Lung (tissue), 12 donors: ENCODE measurements around the gene SUOX. TPM values are rescaled to one million over a fixed set of nuclear protein-coding genes. Genes with fewer than 3 reads are reported as not detected.

Experiments used
- ATAC-seq: fragments of 200-7000 bp; cut with Tn5 transposase; one replicate; pipeline ENCODE4 v1.9.1; 2020; ENCODE audit warnings: moderate number of reproducible peaks; ENCODE audit not compliant: insufficient read depth, low FRiP score
- DNase-seq, 3 donors: peaks; one replicate each; pipeline ENCODE4 v3.0.0-alpha.2; 2013 to 2017
- H3K27ac ChIP-seq, 2 donors: one replicate each; pipeline ENCODE4 v1.5.1; 2013; ENCODE audit warnings: mild to moderate bottlenecking in 2 of 2, moderate library complexity in 2 of 2, control low read depth in 1 of 2, inconsistent platforms in 1 of 2, low read depth in 1 of 2, low read length in 1 of 2
- H3K27me3 ChIP-seq, 3 donors: one replicate each; pipeline ENCODE4 v1.5.1; 2013; ENCODE audit warnings: low read length in 2 of 3; ENCODE audit not compliant: control insufficient read depth in 3 of 3, insufficient read depth in 3 of 3
- H3K36me3 ChIP-seq, 4 donors: one replicate each; pipeline ENCODE4 v1.5.1; 2013; ENCODE audit warnings: low read length in 4 of 4, mild to moderate bottlenecking in 1 of 4, moderate library complexity in 1 of 4; ENCODE audit not compliant: control insufficient read depth in 4 of 4, insufficient read depth in 4 of 4
- H3K4me1 ChIP-seq, 5 donors: one replicate each; pipeline ENCODE4 v1.5.1; 2013; ENCODE audit warnings: low read length in 5 of 5, mild to moderate bottlenecking in 2 of 5, moderate library complexity in 1 of 5; ENCODE audit not compliant: control insufficient read depth in 5 of 5, insufficient read depth in 5 of 5
- H3K4me3 ChIP-seq: one replicate; pipeline ENCODE4 v1.5.1; 2013; ENCODE audit warnings: mild to moderate bottlenecking, control low read depth, moderate library complexity
- H3K9ac ChIP-seq, 2 donors: one replicate each; pipeline ENCODE4 v1.5.1; 2013; ENCODE audit warnings: low read length in 2 of 2, control low read depth in 1 of 2; ENCODE audit not compliant: insufficient read depth in 1 of 2
- H3K9me3 ChIP-seq, 4 donors: one replicate each; pipeline ENCODE4 v1.5.1; 2013; ENCODE audit warnings: low read length in 3 of 4, mild to moderate bottlenecking in 1 of 4, moderate library complexity in 1 of 4; ENCODE audit not compliant: control insufficient read depth in 4 of 4, insufficient read depth in 3 of 4
- WGBS, 2 donors: extraction: QIAGEN DNeasy Blood & Tissue Kit; methylation state at CpG; one replicate each; pipeline ENCODE4 v1.1.7; 2013; 5-methylcytosine and 5-hydroxymethylcytosine counted together
- polyA plus RNA-seq, 2 donors: library from polyadenylated mRNA; stranded (reverse); fragments of 200-250 nt; gene quantifications; one replicate each; pipeline ENCODE4 v1.2.1, GENCODE V29; 2013
- total RNA-seq, 2 donors: library from RNA; depleted of rRNA in 1 of 2; stranded (reverse); fragments of >200 nt in 1 of 2; gene quantifications; one replicate each; pipeline ENCODE4 v1.2.1, GENCODE V29; 2014 to 2021
- TF ChIP-seq, protein P1 (sequence below): IDR thresholded peaks from 2 replicates; pipeline ENCODE4 v1.5.1; 2012; ENCODE audit warnings: mild to moderate bottlenecking; ENCODE audit errors: control extremely low read depth, extremely low read depth
- donor health status: control.
- donor health status: control.
- donor health status: Bipolar disorder and iron deficiency.
- donor health status: healthy.
- donor health status: DM: yes; HTN: yes; CAD: no.

Gene SUOX
- total and polyA plus RNA-seq, 4 donors, result 15.1 to 26.2 (median 17.4) TPM

DNA sequence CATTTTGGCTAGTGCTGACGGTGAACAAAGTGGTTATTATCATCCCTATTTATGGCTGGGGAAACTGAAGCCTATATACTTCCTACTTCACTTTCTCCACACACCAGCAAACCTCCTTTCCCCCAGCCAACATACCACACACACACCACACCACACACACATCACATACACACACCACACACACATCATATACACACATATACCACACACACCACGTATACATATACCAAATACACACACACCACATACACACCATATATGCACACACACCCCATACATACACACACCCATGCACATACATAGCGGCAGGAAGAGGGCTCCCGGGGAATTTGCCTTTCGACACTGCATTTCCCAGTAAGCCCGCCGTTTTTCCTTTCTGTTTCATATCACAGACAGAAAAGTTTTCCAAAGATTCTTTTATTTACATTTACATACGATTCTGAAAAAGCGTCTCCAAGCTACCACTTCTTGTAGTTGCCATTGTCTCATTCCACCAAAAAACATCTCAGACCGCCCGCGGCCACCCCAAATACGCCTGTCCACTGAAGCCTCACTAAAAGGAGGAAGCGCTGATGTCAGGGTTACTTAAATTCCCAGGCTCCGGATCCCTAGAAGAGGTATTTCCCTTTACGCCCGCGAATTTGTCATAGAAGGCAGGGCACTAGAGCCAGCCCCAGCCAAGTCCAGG is 24.0 kb upstream of the SUOX start:
- ATAC-seq (no peak), DNase-seq (no peak)
- Histone ChIP-seq H3K36me3 (peaks cover 0 to 20% (median 6%) of the 10 kb centered on the region in 4 donors), H3K4me1 (peaks cover 0 to 35% (median 13%) of the 10 kb centered on the region in 5 donors), H3K4me3 (peak overlapping the region; percentile 69), H3K27me3 (no peaks in the 10 kb centered on the region), H3K9ac (peak overlapping the region; percentile 57 to 100), H3K9me3 (no peaks in the 10 kb centered on the region), H3K27ac (peak overlapping the region; percentile 92 to 98)
- 1% methylated on average over 18 of the region's 18 CpGs for WGBS, 2 donors
- TF ChIP-seq, protein P1, sequence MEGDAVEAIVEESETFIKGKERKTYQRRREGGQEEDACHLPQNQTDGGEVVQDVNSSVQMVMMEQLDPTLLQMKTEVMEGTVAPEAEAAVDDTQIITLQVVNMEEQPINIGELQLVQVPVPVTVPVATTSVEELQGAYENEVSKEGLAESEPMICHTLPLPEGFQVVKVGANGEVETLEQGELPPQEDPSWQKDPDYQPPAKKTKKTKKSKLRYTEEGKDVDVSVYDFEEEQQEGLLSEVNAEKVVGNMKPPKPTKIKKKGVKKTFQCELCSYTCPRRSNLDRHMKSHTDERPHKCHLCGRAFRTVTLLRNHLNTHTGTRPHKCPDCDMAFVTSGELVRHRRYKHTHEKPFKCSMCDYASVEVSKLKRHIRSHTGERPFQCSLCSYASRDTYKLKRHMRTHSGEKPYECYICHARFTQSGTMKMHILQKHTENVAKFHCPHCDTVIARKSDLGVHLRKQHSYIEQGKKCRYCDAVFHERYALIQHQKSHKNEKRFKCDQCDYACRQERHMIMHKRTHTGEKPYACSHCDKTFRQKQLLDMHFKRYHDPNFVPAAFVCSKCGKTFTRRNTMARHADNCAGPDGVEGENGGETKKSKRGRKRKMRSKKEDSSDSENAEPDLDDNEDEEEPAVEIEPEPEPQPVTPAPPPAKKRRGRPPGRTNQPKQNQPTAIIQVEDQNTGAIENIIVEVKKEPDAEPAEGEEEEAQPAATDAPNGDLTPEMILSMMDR, result no peak

DNA sequence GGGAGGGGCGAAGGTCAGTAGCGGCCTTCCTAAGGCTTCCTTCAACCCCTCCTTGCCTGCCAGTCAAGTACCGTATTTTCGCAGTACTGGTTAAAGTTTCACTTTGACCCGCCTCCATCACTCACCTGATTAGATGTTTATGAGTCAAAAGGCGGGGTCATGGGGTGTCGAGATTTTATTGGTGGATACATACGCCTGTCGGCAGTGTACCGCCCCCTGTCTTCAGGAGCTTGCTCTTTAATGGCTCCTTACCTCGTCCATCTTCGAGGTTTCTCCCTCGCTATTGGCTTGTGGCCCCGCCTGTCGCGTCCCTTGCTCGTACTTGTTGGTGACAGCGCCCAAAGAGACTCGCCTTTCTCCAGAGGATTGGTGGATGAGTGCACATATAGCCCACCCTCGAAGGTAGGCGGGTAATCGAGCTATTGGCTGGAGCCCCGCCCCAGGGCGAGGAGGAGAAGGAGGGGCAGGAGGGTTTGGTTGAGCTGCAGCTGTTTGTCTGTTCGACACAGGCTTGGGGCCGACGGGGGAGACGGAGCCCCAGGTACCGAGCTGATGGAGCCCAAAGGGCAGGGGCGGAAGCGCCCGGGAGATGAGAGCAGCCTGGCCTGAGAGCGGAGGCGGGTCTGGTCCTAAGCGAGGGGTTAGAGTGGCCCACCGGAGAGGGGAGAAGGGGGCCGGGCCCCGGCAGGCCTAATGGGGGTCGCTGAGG is 23.3 kb upstream of the SUOX start, which contains the start of gene RAB5B:
Gene RAB5B (plus strand): TSS at position 480 of the 709 bp plus-strand sequence. CDS start 12,883 bp downstream, outside the sequence.
- DNase-seq (peak; percentile 100), ATAC-seq (peak; percentile 93)
- TF ChIP-seq, protein P1, result peak; percentile 5
- Histone ChIP-seq H3K4me1 (peaks cover 0 to 33% (median 13%) of the 10 kb centered on the region in 5 donors), H3K9ac (peak within 1 kb of the TSS; percentile 74 to 100), H3K27ac (peak within 1 kb of the TSS; percentile 98), H3K9me3 (no peaks in the 10 kb centered on the region), H3K4me3 (peak within 1 kb of the TSS; percentile 86), H3K36me3 (peaks cover 0 to 16% (median 5%) of the 10 kb centered on the region in 4 donors), H3K27me3 (no peaks in the 10 kb centered on the region)
- 0% methylated on average over 38 to 39 of the region's 39 CpGs for WGBS, 2 donors

DNA sequence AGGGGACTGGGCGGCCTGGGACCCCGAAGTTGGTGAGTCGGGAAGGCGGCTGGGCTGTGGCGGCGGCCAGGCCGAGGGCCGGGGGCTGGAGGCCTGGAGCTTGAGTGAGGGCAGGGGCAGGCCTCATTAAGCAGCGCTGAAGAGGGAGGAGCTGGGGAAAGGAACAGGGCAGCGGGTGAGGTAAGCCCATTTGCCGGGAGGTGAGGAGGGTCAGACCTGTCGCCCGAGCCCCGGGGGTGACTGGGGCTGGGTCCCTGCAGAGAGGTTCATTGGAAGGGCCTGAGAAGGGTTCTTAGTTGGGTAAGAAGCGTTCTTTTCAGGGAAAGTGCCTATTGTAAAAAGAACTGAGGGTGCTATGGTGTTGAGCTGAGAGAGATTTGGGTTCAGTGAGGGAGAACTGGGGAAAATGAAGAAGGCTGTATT is 22.8 kb upstream of the SUOX start:
- H3K27me3 ChIP-seq, result no peaks in the 10 kb centered on the region
- TF ChIP-seq, protein P1, result no peak
- peak in 1 of 3 donors; percentile 61 for DNase-seq
- 0% methylated on average over 15 of the region's 15 CpGs for WGBS, 2 donors
- peaks cover 0 to 33% (median 13%) of the 10 kb centered on the region in 5 donors for H3K4me1 ChIP-seq
- peak; percentile 16 for ATAC-seq
- H3K27ac ChIP-seq, result peak overlapping the region; percentile 94 to 98
- peak overlapping the region; percentile 86 for H3K4me3 ChIP-seq
- peak overlapping the region; percentile 74 to 93 for H3K9ac ChIP-seq
- peaks cover 0 to 16% (median 5%) of the 10 kb centered on the region in 4 donors for H3K36me3 ChIP-seq
- no peaks in the 10 kb centered on the region for H3K9me3 ChIP-seq
